ENCODE results near the gene LYPLAL1. TPM values are rescaled to one million over a fixed set of nuclear protein-coding genes. Genes with fewer than 3 reads are reported as not detected.

Gene LYPLAL1
- total RNA-seq: 99.4 TPM
- long read RNA-seq, transcript LYPLAL1-211 (5 exons, 2,169 nt): minor isoform, 11 of 70 reads
- long read RNA-seq, transcript LYPLAL1-202 (5 exons, 1,898 nt): major isoform, 40 of 70 reads
- long read RNA-seq, partial matches to known transcripts: 1 of 70 reads
- long read RNA-seq, other reads (novel, unspliced or antisense): 7 of 70 reads

GRCh38 chr1:219173758-219174459 is at the start of gene LYPLAL1:
LYPLAL1 (plus strand) TSS chr1:219173878; CDS start chr1:219173891, 13 bp downstream.
- peak; percentile 96 for DNase-seq (ENCODE audit: low spot score)
- intact Hi-C loops (cut with DNase I): loop anchor here (5.0 to 10.0 kb wide), 4 partner anchors 128 to 827 kb away; partner anchors contain the start of gene TGFB2

GRCh38 chr1:219124163-219124562 is 49.5 kb upstream of the LYPLAL1 start:
- no peak for DNase-seq (ENCODE audit: low spot score)
- intact Hi-C loops (cut with DNase I): no loop called here

GRCh38 chr1:219125342-219125741 is 48.3 kb upstream of the LYPLAL1 start:
- intact Hi-C loops (cut with DNase I): no loop called here
- DNase-seq (ENCODE audit: low spot score): no peak

GRCh38 chr1:219126377-219126776 is 47.3 kb upstream of the LYPLAL1 start:
- intact Hi-C loops (cut with DNase I): no loop called here
- DNase-seq (ENCODE audit: low spot score): no peak

GRCh38 chr1:219128957-219129356 is 44.7 kb upstream of the LYPLAL1 start:
- intact Hi-C loops (cut with DNase I): no loop called here
- no peak for DNase-seq (ENCODE audit: low spot score)

GRCh38 chr1:219130366-219130935 is 43.2 kb upstream of the LYPLAL1 start:
- intact Hi-C loops (cut with DNase I): no loop called here
- DNase-seq (ENCODE audit: low spot score): no peak

- DNase-seq (ENCODE audit: low spot score): no peak
- intact Hi-C loops (cut with DNase I): no loop called here
These were observed 40.7 kb upstream of the LYPLAL1 start for GRCh38 chr1:219132939-219133338.

GRCh38 chr1:219138747-219139146 is 34.9 kb upstream of the LYPLAL1 start:
- DNase-seq (ENCODE audit: low spot score): no peak
- intact Hi-C loops (cut with DNase I): no loop called here

- intact Hi-C loops (cut with DNase I): no loop called here
- no peak for DNase-seq (ENCODE audit: low spot score)
These were observed 33.3 kb upstream of the LYPLAL1 start for GRCh38 chr1:219140303-219140877.

- intact Hi-C loops (cut with DNase I): no loop called here
- DNase-seq (ENCODE audit: low spot score): no peak
These were observed 29.9 kb upstream of the LYPLAL1 start for GRCh38 chr1:219143735-219144134.

- intact Hi-C loops (cut with DNase I): no loop called here
- DNase-seq (ENCODE audit: low spot score): no peak
These were observed 28.9 kb upstream of the LYPLAL1 start for GRCh38 chr1:219144658-219145315.

- DNase-seq (ENCODE audit: low spot score): no peak
- intact Hi-C loops (cut with DNase I): no loop called here
These were observed 26.1 kb upstream of the LYPLAL1 start for GRCh38 chr1:219147571-219148019.

- DNase-seq (ENCODE audit: low spot score): no peak
- intact Hi-C loops (cut with DNase I): no loop called here
These were observed 24.6 kb upstream of the LYPLAL1 start for GRCh38 chr1:219149009-219149577.

- DNase-seq (ENCODE audit: low spot score): no peak
- intact Hi-C loops (cut with DNase I): no loop called here
These were observed 23.7 kb upstream of the LYPLAL1 start for GRCh38 chr1:219149953-219150352.

- intact Hi-C loops (cut with DNase I): no loop called here
- no peak for DNase-seq (ENCODE audit: low spot score)
These were observed 22.8 kb upstream of the LYPLAL1 start for GRCh38 chr1:219150913-219151312.

GRCh38 chr1:219151467-219151866 is 22.2 kb upstream of the LYPLAL1 start:
- intact Hi-C loops (cut with DNase I): no loop called here
- no peak for DNase-seq (ENCODE audit: low spot score)

GRCh38 chr1:219152751-219153150 is 20.9 kb upstream of the LYPLAL1 start:
- intact Hi-C loops (cut with DNase I): no loop called here
- DNase-seq (ENCODE audit: low spot score): no peak

- intact Hi-C loops (cut with DNase I): no loop called here
- no peak for DNase-seq (ENCODE audit: low spot score)
These were observed 20.0 kb upstream of the LYPLAL1 start for GRCh38 chr1:219153723-219154122.

- no peak for DNase-seq (ENCODE audit: low spot score)
- intact Hi-C loops (cut with DNase I): no loop called here
These were observed 18.5 kb upstream of the LYPLAL1 start for GRCh38 chr1:219155135-219155534.
